Mucosa of descending colon (tissue), 3 donors: ENCODE results near the gene ASXL2. TPM values are rescaled to one million over a fixed set of nuclear protein-coding genes. Genes with fewer than 3 reads are reported as not detected.

Source experiments
- ATAC-seq: fragments of 200-7000 bp; cut with Tn5 transposase; one replicate; pipeline ENCODE4 v1.9.1; 2020; ENCODE audit warnings: mild to moderate bottlenecking, moderate library complexity
- DNase-seq, 3 donors: peaks; one replicate each; pipeline ENCODE4 v3.0.0-alpha.2; 2020
- H3K36me3 ChIP-seq: fragments of 200-600 bp; one replicate; pipeline ENCODE4 v1.8.0; 2021; ENCODE audit warnings: low read depth, mild to moderate bottlenecking
- H3K4me1 ChIP-seq: fragments of 200-600 bp; one replicate; pipeline ENCODE4 v1.8.0; 2021; ENCODE audit warnings: low read depth, mild to moderate bottlenecking
- H3K4me3 ChIP-seq: fragments of 200-600 bp; one replicate; pipeline ENCODE4 v1.8.0; 2021; ENCODE audit warnings: mild to moderate bottlenecking
- H3K9me3 ChIP-seq: fragments of 200-600 bp; one replicate; pipeline ENCODE4 v1.8.0; 2021; ENCODE audit warnings: mild to moderate bottlenecking
- CTCF ChIP-seq: fragments of 200-600 bp; IDR thresholded peaks from one replicate; pipeline ENCODE4 v1.8.0; 2022; ENCODE audit warnings: antibody characterized with exemption, mild to moderate bottlenecking
- intact Hi-C, 2 donors: fragments of 100-400 bp; cut with DNase I in 1 of 2; cut with micrococcal nuclease in 1 of 2; formaldehyde crosslinking; loops; one replicate each; pipeline versions ENCODE4 v1.11.0 to v1.11.1; 2022; cut with DNase I, micrococcal nuclease
- total RNA-seq, 3 donors: library from RNA; stranded (reverse); fragmentation: NEBNext Ultra II Directional in 2 of 3; extraction: Animal tissue kit (Norgen Biotek cat#: 25700) in 2 of 3; gene quantifications; one replicate each; pipeline versions ENCODE4 v1.2.1 to v1.2.4, GENCODE V29; 2021 to 2023
- donor health status: DM: no; HTN: no; CAD: no; lungs with moderate emphysema.
- donor health status: DM: no; HTN: no; CAD: no.
- donor health status: DM: no; HTN: yes; CAD: no.

Gene ASXL2
- total RNA-seq, 3 donors from 2014 or later, result 29.9 to 39.2 (median 33.4) TPM

- intact Hi-C loops, result no loop called here
- TF ChIP-seq CTCF, result no peak
- H3K36me3 ChIP-seq, result no peaks in the 10 kb centered on the region
- H3K4me3 ChIP-seq, result no peak overlapping the region
- peaks cover 8% of the 10 kb centered on the region for H3K4me1 ChIP-seq
- no peak for DNase-seq
- no peak for ATAC-seq
- H3K9me3 ChIP-seq, result no peaks in the 10 kb centered on the region
Measured at GRCh38 chr2:25797620-25798488, 80.4 kb downstream of the ASXL2 start.

- Histone ChIP-seq H3K4me1 (peaks cover 7% of the 10 kb centered on the region), H3K9me3 (no peaks in the 10 kb centered on the region), H3K4me3 (no peak overlapping the region), H3K36me3 (no peaks in the 10 kb centered on the region)
- intact Hi-C loops, result no loop called here
- ATAC-seq (no peak), DNase-seq (no peak)
- no peak for TF ChIP-seq CTCF
Measured at GRCh38 chr2:25794544-25795276, 83.6 kb downstream of the ASXL2 start.

GRCh38 chr2:25790074-25790790 lies 88.1 kb downstream of the ASXL2 start:
- no peaks in the 10 kb centered on the region for H3K4me1 ChIP-seq
- ATAC-seq (no peak), DNase-seq (no peak)
- H3K4me3 ChIP-seq, result no peak overlapping the region
- no peak for TF ChIP-seq CTCF
- H3K9me3 ChIP-seq, result no peaks in the 10 kb centered on the region
- intact Hi-C loops, result no loop called here
- no peaks in the 10 kb centered on the region for H3K36me3 ChIP-seq

GRCh38 chr2:25788457-25788856 lies 89.8 kb downstream of the ASXL2 start:
- DNase-seq, result no peak
- ATAC-seq, result no peak
- no peaks in the 10 kb centered on the region for H3K36me3 ChIP-seq
- no peaks in the 10 kb centered on the region for H3K4me1 ChIP-seq
- no peak overlapping the region for H3K4me3 ChIP-seq
- no peaks in the 10 kb centered on the region for H3K9me3 ChIP-seq
- TF ChIP-seq CTCF, result no peak
- intact Hi-C loops, result no loop called here

GRCh38 chr2:25787020-25787419 lies 91.3 kb downstream of the ASXL2 start:
- H3K4me3 ChIP-seq, result no peak overlapping the region
- no peak for TF ChIP-seq CTCF
- ATAC-seq, result no peak
- no peak for DNase-seq
- H3K4me1 ChIP-seq, result no peaks in the 10 kb centered on the region
- no peaks in the 10 kb centered on the region for H3K9me3 ChIP-seq
- intact Hi-C loops, result no loop called here
- H3K36me3 ChIP-seq, result no peaks in the 10 kb centered on the region
